HG03469 (cell line): ENCODE measurements around the gene TBC1D17.

Experiments used
- ATAC-seq: cut with Tn5 transposase; IDR thresholded peaks from one replicate; pipeline ENCODE4 v1.9.1; 2021; ENCODE audit warnings: mild to moderate bottlenecking, moderate library complexity, moderate number of reproducible peaks; ENCODE audit not compliant: unreplicated experiment

Gene TBC1D17

GRCh38 chr19:49860336-49861102 is 17.0 kb upstream of the TBC1D17 start:
- no peak for ATAC-seq

GRCh38 chr19:49861107-49861506 is 16.4 kb upstream of the TBC1D17 start:
- no peak for ATAC-seq

- no peak for ATAC-seq
These were observed 15.7 kb upstream of the TBC1D17 start for GRCh38 chr19:49861541-49862378.

- no peak for ATAC-seq
These were observed 14.9 kb upstream of the TBC1D17 start for GRCh38 chr19:49862391-49863253.

- ATAC-seq, result no peak
These were observed 14.1 kb upstream of the TBC1D17 start for GRCh38 chr19:49863254-49863934.

GRCh38 chr19:49863935-49864320 is 13.6 kb upstream of the TBC1D17 start:
- no peak for ATAC-seq

GRCh38 chr19:49864890-49865289 is 12.6 kb upstream of the TBC1D17 start:
- no peak for ATAC-seq

- no peak for ATAC-seq
These were observed 10.3 kb upstream of the TBC1D17 start, which contains the start of gene PNKP for GRCh38 chr19:49866933-49867782. TSS of gene PNKP (minus strand) at chr19:49867576. CDS start at chr19:49867204, 372 bp downstream.

- ATAC-seq, result no peak
These were observed 8.5 kb upstream of the TBC1D17 start for GRCh38 chr19:49869009-49869483.

GRCh38 chr19:49869484-49870308 is 7.8 kb upstream of the TBC1D17 start:
- peak; percentile 47 for ATAC-seq

GRCh38 chr19:49870309-49870901 is 7.1 kb upstream of the TBC1D17 start:
- no peak for ATAC-seq

GRCh38 chr19:49871349-49871985 is 6.0 kb upstream of the TBC1D17 start:
- no peak for ATAC-seq

- ATAC-seq, result no peak
These were observed 5.0 kb upstream of the TBC1D17 start for GRCh38 chr19:49872245-49873128.

GRCh38 chr19:49873129-49873521 is 4.4 kb upstream of the TBC1D17 start:
- ATAC-seq, result no peak

GRCh38 chr19:49873834-49874233 is 3.7 kb upstream of the TBC1D17 start:
- ATAC-seq, result no peak

GRCh38 chr19:49874503-49875157 is 2.9 kb upstream of the TBC1D17 start:
- no peak for ATAC-seq
